Mucosa of stomach (tissue), 1 donor: ENCODE data around the gene SSPN.

Experiments used
- H3K27me3 ChIP-seq: one replicate; pipeline ENCODE4 v1.7.0; 2013; ENCODE audit warnings: mild to moderate bottlenecking, low read length; ENCODE audit not compliant: control insufficient read depth, insufficient read depth
- H3K36me3 ChIP-seq: one replicate; pipeline ENCODE4 v1.7.0; 2013; ENCODE audit warnings: low read length; ENCODE audit not compliant: control insufficient read depth, insufficient read depth
- H3K4me1 ChIP-seq: one replicate; pipeline ENCODE4 v1.7.0; 2013; ENCODE audit warnings: mild to moderate bottlenecking, low read length; ENCODE audit not compliant: control insufficient read depth, insufficient read depth
- H3K4me3 ChIP-seq: one replicate; pipeline ENCODE4 v1.7.0; 2013; ENCODE audit warnings: low read length
- H3K9ac ChIP-seq: one replicate; pipeline ENCODE4 v1.7.0; 2013; ENCODE audit warnings: mild to moderate bottlenecking, low read length, moderate library complexity
- H3K9me3 ChIP-seq: one replicate; pipeline ENCODE4 v1.7.0; 2013; ENCODE audit warnings: mild to moderate bottlenecking, low read length, moderate library complexity; ENCODE audit not compliant: control insufficient read depth
- donor health status: Pancreatic carcinoma.

Gene SSPN

GRCh38 chr12:26274441-26275312 is 79.3 kb downstream of the SSPN start:
- no peak overlapping the region for H3K4me3 ChIP-seq
- no peaks in the 10 kb centered on the region for H3K9me3 ChIP-seq
- H3K27me3 ChIP-seq, result no peaks in the 10 kb centered on the region
- H3K4me1 ChIP-seq, result peaks cover 68% of the 10 kb centered on the region
- peak overlapping the region; percentile 62 for H3K9ac ChIP-seq
- H3K36me3 ChIP-seq, result no peaks in the 10 kb centered on the region

DNA sequence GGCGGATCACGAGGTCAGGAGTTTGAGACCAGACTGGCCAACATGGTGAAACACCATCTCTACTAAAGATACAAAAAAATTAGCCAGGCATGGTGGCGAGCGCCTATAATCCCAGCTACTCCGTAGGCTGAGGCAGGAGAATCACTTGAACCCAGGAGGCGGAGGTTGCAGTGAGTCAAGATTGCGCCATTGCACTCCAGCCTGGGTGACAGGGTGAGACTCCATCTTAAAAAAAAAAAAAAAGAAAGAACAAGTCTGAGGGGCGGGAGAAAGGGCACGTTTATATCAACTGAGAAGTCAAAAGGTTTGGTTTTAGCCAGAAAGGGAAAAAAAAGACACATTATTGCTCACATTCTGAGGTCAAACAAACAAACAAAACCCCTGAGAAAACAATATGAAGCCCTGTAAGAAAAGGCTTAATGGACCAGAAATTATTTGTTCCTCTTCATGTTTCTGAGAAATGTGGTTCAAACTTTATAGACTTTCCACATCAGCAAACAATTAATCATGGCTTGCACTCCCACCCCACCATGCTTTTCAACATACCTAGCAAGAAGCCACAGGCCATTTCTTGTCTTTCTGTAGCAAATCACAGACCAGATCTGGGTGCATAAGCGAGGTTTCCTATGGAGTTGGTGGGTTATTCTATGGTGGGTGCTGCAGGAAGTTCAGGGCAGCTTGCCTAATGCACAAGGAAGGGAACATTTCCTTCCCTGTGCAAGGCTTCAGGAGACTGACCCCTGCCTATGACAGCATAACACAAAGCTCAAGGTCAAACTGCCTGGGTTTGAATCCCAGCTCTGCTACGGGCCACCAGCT is 80.1 kb downstream of the SSPN start:
- Histone ChIP-seq H3K4me1 (peaks cover 74% of the 10 kb centered on the region), H3K27me3 (no peaks in the 10 kb centered on the region), H3K4me3 (no peak overlapping the region), H3K9ac (peak overlapping the region; percentile 62), H3K9me3 (no peaks in the 10 kb centered on the region), H3K36me3 (no peaks in the 10 kb centered on the region)

- H3K9me3 ChIP-seq, result no peaks in the 10 kb centered on the region
- peaks cover 64% of the 10 kb centered on the region for H3K4me1 ChIP-seq
- H3K27me3 ChIP-seq, result no peaks in the 10 kb centered on the region
- no peaks in the 10 kb centered on the region for H3K36me3 ChIP-seq
- H3K9ac ChIP-seq, result no peak overlapping the region
- no peak overlapping the region for H3K4me3 ChIP-seq
Observed at GRCh38 chr12:26276709-26277108, 81.3 kb downstream of the SSPN start.

DNA sequence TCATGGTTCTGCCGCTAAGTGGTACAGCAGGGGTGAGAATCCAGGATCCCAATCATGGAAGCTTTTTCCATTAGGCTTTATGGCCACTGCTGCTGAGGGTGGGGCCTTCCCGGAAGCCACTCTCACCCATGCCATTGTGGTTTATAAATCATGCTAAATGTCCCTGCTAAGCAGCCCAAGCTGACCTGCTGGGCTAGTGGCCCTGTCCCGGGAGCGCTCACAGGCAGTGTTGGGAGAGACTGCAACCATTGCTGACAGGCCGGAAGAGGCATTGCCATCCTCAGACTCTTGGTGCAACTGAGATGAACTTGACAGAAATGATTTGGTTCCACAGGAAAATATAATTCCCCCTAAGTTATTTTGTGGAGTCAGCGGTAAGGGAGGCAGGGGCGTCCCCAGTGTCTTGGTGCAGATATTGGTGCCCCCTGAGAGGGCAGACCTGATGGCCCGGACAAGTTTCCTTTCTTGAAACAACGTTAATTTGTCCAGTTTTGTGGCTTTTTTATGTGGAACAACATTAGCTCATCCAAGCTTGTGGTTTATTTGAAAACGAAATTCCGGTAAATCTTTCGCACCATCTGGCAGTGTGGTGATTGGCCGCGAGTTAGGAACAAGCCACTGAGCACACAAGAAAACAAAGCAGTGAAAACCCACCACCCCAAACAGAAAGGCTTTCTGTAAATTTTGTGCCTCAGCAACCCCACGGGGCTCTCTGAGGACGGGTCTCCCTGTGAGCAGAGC is 82.3 kb downstream of the SSPN start:
- Histone ChIP-seq H3K9me3 (no peaks in the 10 kb centered on the region), H3K27me3 (no peaks in the 10 kb centered on the region), H3K9ac (no peak overlapping the region), H3K4me1 (peaks cover 54% of the 10 kb centered on the region), H3K36me3 (no peaks in the 10 kb centered on the region), H3K4me3 (no peak overlapping the region)

DNA sequence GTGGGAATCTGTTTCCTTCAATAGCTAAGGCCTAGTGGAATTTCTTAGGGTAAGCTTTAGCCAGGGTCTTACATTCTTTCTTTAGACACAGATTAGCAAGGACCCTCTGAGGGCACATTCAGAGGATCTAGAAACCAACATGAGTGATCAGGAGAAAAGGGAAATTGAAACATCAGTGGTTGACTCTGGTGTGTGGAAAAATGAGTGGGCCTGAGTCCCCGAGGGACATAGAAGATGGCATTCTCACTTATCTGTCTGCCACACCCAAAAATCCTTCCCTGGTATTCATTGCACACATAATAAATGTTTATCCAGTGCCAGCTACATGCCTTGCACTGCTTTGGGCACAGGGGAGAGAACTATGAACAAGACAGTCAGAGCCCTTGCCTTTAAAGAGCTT is 82.9 kb downstream of the SSPN start:
- H3K4me1 ChIP-seq, result peaks cover 48% of the 10 kb centered on the region
- no peaks in the 10 kb centered on the region for H3K36me3 ChIP-seq
- no peak overlapping the region for H3K4me3 ChIP-seq
- H3K9me3 ChIP-seq, result no peaks in the 10 kb centered on the region
- H3K27me3 ChIP-seq, result no peaks in the 10 kb centered on the region
- no peak overlapping the region for H3K9ac ChIP-seq

- no peak overlapping the region for H3K9ac ChIP-seq
- no peaks in the 10 kb centered on the region for H3K36me3 ChIP-seq
- peaks cover 45% of the 10 kb centered on the region for H3K4me1 ChIP-seq
- H3K9me3 ChIP-seq, result no peaks in the 10 kb centered on the region
- no peak overlapping the region for H3K4me3 ChIP-seq
- no peaks in the 10 kb centered on the region for H3K27me3 ChIP-seq
Observed at GRCh38 chr12:26278666-26279065, 83.3 kb downstream of the SSPN start.

GRCh38 chr12:26279091-26279490 is 83.7 kb downstream of the SSPN start:
- no peaks in the 10 kb centered on the region for H3K9me3 ChIP-seq
- H3K36me3 ChIP-seq, result no peaks in the 10 kb centered on the region
- peaks cover 41% of the 10 kb centered on the region for H3K4me1 ChIP-seq
- no peak overlapping the region for H3K9ac ChIP-seq
- H3K4me3 ChIP-seq, result no peak overlapping the region
- no peaks in the 10 kb centered on the region for H3K27me3 ChIP-seq

DNA sequence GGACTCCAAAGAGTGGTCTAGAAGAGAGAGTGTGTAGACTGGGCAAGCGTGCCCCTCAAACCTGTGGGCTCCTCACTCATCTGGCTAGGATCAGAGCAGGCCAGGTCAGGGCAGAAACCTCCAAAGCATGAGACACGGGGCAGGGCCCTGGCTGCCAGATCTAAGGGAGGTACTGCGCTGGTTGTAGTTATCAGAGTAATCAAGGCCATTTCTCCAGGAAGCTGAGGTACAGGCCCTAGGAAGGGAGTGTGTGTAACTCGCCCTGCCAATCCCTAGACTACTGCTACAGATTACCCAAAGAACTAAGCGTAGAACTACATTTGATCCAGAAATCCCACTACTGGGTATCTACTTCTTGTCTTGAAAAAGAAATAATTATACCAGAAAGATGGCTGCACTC is 84.5 kb downstream of the SSPN start:
- H3K9ac ChIP-seq, result no peak overlapping the region
- no peaks in the 10 kb centered on the region for H3K27me3 ChIP-seq
- no peaks in the 10 kb centered on the region for H3K36me3 ChIP-seq
- peaks cover 32% of the 10 kb centered on the region for H3K4me1 ChIP-seq
- no peak overlapping the region for H3K4me3 ChIP-seq
- no peaks in the 10 kb centered on the region for H3K9me3 ChIP-seq

- no peaks in the 10 kb centered on the region for H3K27me3 ChIP-seq
- H3K9ac ChIP-seq, result no peak overlapping the region
- H3K9me3 ChIP-seq, result no peaks in the 10 kb centered on the region
- H3K4me1 ChIP-seq, result peaks cover 23% of the 10 kb centered on the region
- no peaks in the 10 kb centered on the region for H3K36me3 ChIP-seq
- H3K4me3 ChIP-seq, result no peak overlapping the region
Observed at GRCh38 chr12:26280869-26281268, 85.5 kb downstream of the SSPN start.

GRCh38 chr12:26281320-26281719 is 85.9 kb downstream of the SSPN start:
- H3K27me3 ChIP-seq, result no peaks in the 10 kb centered on the region
- no peaks in the 10 kb centered on the region for H3K9me3 ChIP-seq
- peaks cover 21% of the 10 kb centered on the region for H3K4me1 ChIP-seq

DNA sequence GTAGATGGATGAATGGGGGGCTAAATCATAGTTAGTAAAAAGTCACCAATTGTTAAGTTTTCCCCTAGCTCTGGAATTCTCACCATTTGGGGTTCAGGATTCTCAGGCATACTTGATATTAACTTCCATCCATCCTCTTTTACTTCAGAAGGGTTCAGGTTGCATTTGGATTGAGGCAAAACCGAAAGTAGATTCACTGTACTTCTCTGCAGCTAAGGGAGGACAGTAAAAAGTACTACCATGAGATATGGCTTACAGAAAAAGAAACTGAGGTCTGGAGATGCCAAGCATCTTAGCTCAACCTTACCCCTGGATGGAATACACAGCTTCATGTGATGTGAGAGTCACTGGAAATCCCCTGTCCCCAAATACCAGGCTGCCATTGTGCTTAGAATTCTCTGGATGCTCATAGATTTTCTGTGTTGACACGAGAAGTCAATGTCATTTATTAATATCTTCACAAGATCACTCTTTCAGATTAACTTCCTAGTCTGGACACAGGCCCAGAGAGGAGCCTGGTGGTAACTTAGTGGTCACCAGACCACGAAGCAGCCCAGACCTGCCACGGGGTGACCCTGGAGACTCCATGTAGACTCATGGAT is 87.1 kb downstream of the SSPN start:
- Histone ChIP-seq H3K9ac (no peak overlapping the region), H3K27me3 (no peaks in the 10 kb centered on the region), H3K9me3 (no peaks in the 10 kb centered on the region), H3K4me3 (no peak overlapping the region), H3K36me3 (no peaks in the 10 kb centered on the region), H3K4me1 (peaks cover 21% of the 10 kb centered on the region)

More at GRCh38 chr12:26281320-26281719, 85.9 kb downstream of the SSPN start:
- Histone ChIP-seq H3K36me3 (no peaks in the 10 kb centered on the region), H3K9ac (no peak overlapping the region), H3K4me3 (no peak overlapping the region)
